Right cardiac atrium (tissue), 5 donors: ENCODE results near the gene ATG4C. TPM values are rescaled to one million over a fixed set of nuclear protein-coding genes. Genes with fewer than 3 reads are reported as not detected.
"Not testable (repeated sequence)": the region's sequence is repeated elsewhere in the genome, so short reads cannot be mapped to it uniquely, and the experiment has no call there.

Experiments
- ATAC-seq, 2 donors: fragments of 200-7000 bp; cut with Tn5 transposase; one replicate each; pipeline versions ENCODE4 v1.8.0 to v1.9.1; 2020; ENCODE audit warnings: moderate library complexity in 2 of 2, mild to moderate bottlenecking in 1 of 2
- DNase-seq, 3 donors: peaks; one replicate each; pipeline ENCODE4 v3.0.0-alpha.2; 2020
- H3K27ac ChIP-seq: one replicate; pipeline ENCODE4 v1.5.1; 2013; ENCODE audit warnings: mild to moderate bottlenecking, low read length, control low read depth, moderate library complexity
- H3K27me3 ChIP-seq: one replicate; pipeline ENCODE4 v1.6.1; 2013; ENCODE audit not compliant: control insufficient read depth, insufficient read depth
- H3K4me1 ChIP-seq: one replicate; pipeline ENCODE4 v1.6.1; 2013; ENCODE audit warnings: low read length; ENCODE audit not compliant: control insufficient read depth, insufficient read depth
- H3K4me3 ChIP-seq: one replicate; pipeline ENCODE4 v1.5.1; 2013; ENCODE audit warnings: low read length, control low read depth
- H3K9me3 ChIP-seq: one replicate; pipeline ENCODE4 v1.6.1; 2013; ENCODE audit warnings: low read length; ENCODE audit not compliant: control insufficient read depth
- WGBS: extraction: QIAGEN DNeasy Blood & Tissue Kit; methylation state at CpG from one replicate; pipeline ENCODE4 v1.1.7; 2013; 5-methylcytosine and 5-hydroxymethylcytosine counted together
- intact Hi-C, 4 donors: fragments of 100-400 bp; cut with DNase I; formaldehyde crosslinking; loops; one replicate each; pipeline versions ENCODE4 v1.11.0 to v1.14.0; 2022 to 2023
- polyA plus RNA-seq: library from polyadenylated mRNA; stranded (reverse); fragments of 200-250 nt; gene quantifications from one replicate; pipeline ENCODE4 v1.2.3, GENCODE V29; 2013
- total RNA-seq, 4 donors: library from RNA; stranded (reverse); fragmentation: NEBNext Ultra II Directional; extraction: Animal tissue kit (Norgen Biotek cat#: 25700); gene quantifications; one replicate each; pipeline ENCODE4 v1.2.1, GENCODE V29; 2021
- donor health status: healthy with polysubstance abuse.
- donor health status: DM: no; HTN: yes; CAD: no.
- donor health status: DM: no; HTN: no; CAD: no.
- donor health status: DM: no; HTN: yes; CAD: no; lungs with severe emphysema.
- donor health status: DM: yes; HTN: yes; CAD: no.

The ATG4C gene
- total and polyA plus RNA-seq, 5 donors = 5.1 to 12.6 (median 11.1) TPM

- ATAC-seq = no peak
These were observed 26.7 kb downstream of the ATG4C start for GRCh38 chr1:62810420-62811274.

DNA sequence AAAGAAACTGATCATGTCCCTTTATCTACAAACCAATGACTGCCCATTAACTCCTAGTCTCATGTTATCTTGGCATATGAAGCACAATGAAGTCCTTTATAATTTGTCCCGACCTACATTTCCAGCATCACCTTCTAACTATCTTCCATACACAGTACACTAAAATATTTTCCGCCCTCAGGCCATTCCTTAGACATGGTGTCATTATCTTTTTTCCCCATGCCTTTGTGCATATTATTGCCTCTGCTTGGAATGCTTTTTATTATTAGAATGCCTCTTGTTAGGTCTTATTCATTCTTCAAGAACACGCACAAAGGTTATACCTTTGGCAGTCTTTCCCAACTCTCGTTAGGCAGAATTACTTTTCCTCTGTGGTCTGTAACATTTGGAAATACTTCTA, 39.6 kb downstream of the ATG4C start:
- ATAC-seq (no peak), DNase-seq (no peak)
- no peak overlapping the region for H3K27ac ChIP-seq
- no peaks in the 10 kb centered on the region for H3K9me3 ChIP-seq
- intact Hi-C loops = no loop called here
- 79% methylated on average over 4 of the region's 4 CpGs for WGBS
- no peaks in the 10 kb centered on the region for H3K4me1 ChIP-seq
- H3K4me3 ChIP-seq = no peak overlapping the region
- no peaks in the 10 kb centered on the region for H3K27me3 ChIP-seq

More at GRCh38 chr1:62810420-62811274, 26.7 kb downstream of the ATG4C start:
- Histone ChIP-seq H3K27me3 (no peaks in the 10 kb centered on the region), H3K27ac (no peak overlapping the region), H3K4me1 (no peaks in the 10 kb centered on the region), H3K4me3 (no peak overlapping the region), H3K9me3 (no peaks in the 10 kb centered on the region)
- no peak for DNase-seq
- 88% methylated on average over 6 of the region's 6 CpGs for WGBS
- intact Hi-C loops = no loop called here

- Histone ChIP-seq H3K27ac (no peak overlapping the region), H3K9me3 (no peaks in the 10 kb centered on the region), H3K4me3 (no peak overlapping the region), H3K27me3 (no peaks in the 10 kb centered on the region), H3K4me1 (no peaks in the 10 kb centered on the region)
- ATAC-seq (no peak), DNase-seq (no peak)
- 96% methylated on average over 2 of the region's 2 CpGs for WGBS
- intact Hi-C loops = no loop called here
These were observed 43.0 kb downstream of the ATG4C start for GRCh38 chr1:62826901-62827300.

GRCh38 chr1:62827786-62828185, 43.9 kb downstream of the ATG4C start:
- H3K4me1 ChIP-seq, H3K4me3 ChIP-seq, ATAC-seq, DNase-seq, H3K9me3 ChIP-seq, H3K27ac ChIP-seq, H3K27me3 ChIP-seq, intact Hi-C loops: not testable (repeated sequence)
- WGBS = 98% methylated on average over 2 of the region's 2 CpGs

DNA sequence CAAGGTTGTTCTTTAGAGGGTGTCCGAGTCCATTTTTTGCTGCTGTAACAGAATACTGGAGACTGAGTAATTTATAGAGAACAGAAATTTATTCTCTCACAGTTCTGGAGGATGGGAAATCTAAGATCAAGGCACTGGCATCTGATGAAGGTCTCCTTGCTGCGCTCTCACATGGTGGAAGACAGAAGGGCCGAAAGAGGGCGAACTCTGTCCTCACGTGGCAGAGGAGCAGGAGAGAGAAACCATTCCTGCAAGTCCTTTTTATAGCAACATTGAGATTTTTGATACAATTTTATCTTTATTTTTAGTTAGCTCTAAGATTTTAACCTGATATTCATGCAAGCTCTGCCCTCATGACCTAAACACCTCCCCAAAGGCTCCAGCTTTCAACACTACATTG, 48.3 kb downstream of the ATG4C start:
- intact Hi-C loops = no loop called here
- Histone ChIP-seq H3K27me3 (no peaks in the 10 kb centered on the region), H3K4me3 (no peak overlapping the region), H3K9me3 (no peaks in the 10 kb centered on the region), H3K4me1 (no peaks in the 10 kb centered on the region), H3K27ac (no peak overlapping the region)
- ATAC-seq (no peak), DNase-seq (no peak)
- WGBS = 70% methylated on average over 5 of the region's 5 CpGs

- no peak overlapping the region for H3K27ac ChIP-seq
- H3K4me3 ChIP-seq = no peak overlapping the region
- H3K9me3 ChIP-seq = no peaks in the 10 kb centered on the region
- no peaks in the 10 kb centered on the region for H3K27me3 ChIP-seq
- no peak for ATAC-seq
- 97% methylated on average over 4 of the region's 4 CpGs for WGBS
- DNase-seq = no peak
- no peaks in the 10 kb centered on the region for H3K4me1 ChIP-seq
- intact Hi-C loops = no loop called here
These were observed 49.6 kb downstream of the ATG4C start for GRCh38 chr1:62833529-62833928.

DNA sequence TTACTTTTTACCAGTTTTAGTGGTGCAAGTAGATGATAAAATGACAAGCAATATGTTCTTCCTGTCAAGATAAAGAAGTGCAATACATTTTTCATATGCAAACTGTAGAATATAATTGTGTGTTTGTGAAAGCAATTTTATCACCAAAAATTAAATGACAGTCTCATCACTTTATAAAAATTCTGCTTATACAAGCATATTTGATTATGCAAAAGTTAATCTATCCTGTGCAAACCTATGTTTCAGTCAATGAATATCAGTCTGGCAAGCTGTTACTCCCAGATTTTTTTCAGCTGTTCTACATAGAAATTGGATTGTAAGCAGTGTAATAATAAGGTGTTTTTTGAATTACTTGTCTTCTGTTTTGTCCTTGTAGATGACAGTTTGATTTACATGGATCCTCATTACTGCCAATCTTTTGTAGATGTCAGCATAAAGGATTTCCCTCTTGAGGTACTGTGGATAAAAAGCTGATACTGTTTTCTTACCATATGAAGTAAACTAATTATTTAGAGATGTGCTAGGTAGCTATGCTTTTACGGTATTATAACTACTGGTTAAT, 50.5 kb downstream of the ATG4C start:
- Histone ChIP-seq H3K4me1 (no peaks in the 10 kb centered on the region), H3K27ac (no peak overlapping the region), H3K27me3 (no peaks in the 10 kb centered on the region), H3K9me3 (no peaks in the 10 kb centered on the region), H3K4me3 (no peak overlapping the region)
- no peak for DNase-seq
- no peak for ATAC-seq
- intact Hi-C loops = no loop called here
- WGBS = 99% methylated on average over 1 of the region's 1 CpG

DNA sequence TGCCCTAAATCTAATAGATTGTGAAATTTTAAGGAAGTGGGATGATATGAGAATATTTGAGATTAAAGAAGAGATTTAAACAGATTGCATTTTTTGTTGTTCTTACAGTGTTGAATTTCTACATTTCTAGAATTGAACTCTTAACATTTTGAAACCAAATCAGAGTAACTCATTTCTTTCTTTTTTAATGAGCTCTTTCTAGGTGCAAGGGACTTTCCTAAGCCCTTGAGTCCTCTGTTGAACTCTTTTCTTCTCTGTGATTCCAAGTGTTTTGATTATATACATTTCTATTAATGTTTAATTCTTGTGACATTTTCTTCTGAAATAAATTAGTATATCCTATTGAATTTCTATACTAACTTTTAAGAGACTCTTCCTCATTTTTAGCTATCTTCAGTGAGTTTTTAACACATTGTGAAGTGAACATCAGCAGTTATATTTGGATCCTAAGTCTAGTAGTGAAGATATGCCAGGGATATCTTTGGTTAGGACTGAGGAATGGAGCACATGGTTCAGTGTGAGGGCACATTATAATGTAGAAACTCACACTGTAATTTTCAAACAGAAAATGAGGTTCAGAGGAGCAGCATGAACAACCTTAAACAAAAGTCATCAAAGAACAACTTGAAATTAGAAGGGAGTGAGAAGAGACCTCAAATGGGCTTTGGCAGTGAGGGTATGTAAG, 53.1 kb downstream of the ATG4C start:
- intact Hi-C loops = no loop called here
- no peak overlapping the region for H3K27ac ChIP-seq
- no peak for ATAC-seq

GRCh38 chr1:62840555-62840954, 56.6 kb downstream of the ATG4C start:
- intact Hi-C loops = loop anchor here in 1 of 4 donors (5.0 kb wide), 1 partner anchor 602 kb away; no protein-coding TSS in a partner anchor
- DNase-seq = no peak
- Histone ChIP-seq H3K27ac (no peak overlapping the region), H3K27me3 (no peaks in the 10 kb centered on the region), H3K9me3 (no peaks in the 10 kb centered on the region), H3K4me3 (no peak overlapping the region), H3K4me1 (no peaks in the 10 kb centered on the region)
- no peak for ATAC-seq
- WGBS = 97% methylated on average over 1 of the region's 1 CpG

More for the DNA sequence above, 53.1 kb downstream of the ATG4C start:
- Histone ChIP-seq H3K9me3 (no peaks in the 10 kb centered on the region), H3K27me3 (no peaks in the 10 kb centered on the region), H3K4me1 (no peaks in the 10 kb centered on the region), H3K4me3 (no peak overlapping the region)
- DNase-seq = no peak

- DNase-seq (no peak), ATAC-seq (peak; percentile 36 to 53)
- intact Hi-C loops = loop anchor here in 1 of 4 donors (5.0 kb wide), 1 partner anchor 601 kb away; no protein-coding TSS in a partner anchor
- H3K9me3 ChIP-seq = no peaks in the 10 kb centered on the region
- H3K4me3 ChIP-seq = no peak overlapping the region
- H3K27me3 ChIP-seq = no peaks in the 10 kb centered on the region
- H3K4me1 ChIP-seq = no peaks in the 10 kb centered on the region
- H3K27ac ChIP-seq = no peak overlapping the region
- 1% methylated on average over 3 of the region's 3 CpGs for WGBS
These were observed 57.7 kb downstream of the ATG4C start for GRCh38 chr1:62841587-62842169.

GRCh38 chr1:62844030-62844429, 60.1 kb downstream of the ATG4C start:
- no peaks in the 10 kb centered on the region for H3K4me1 ChIP-seq
- H3K4me3 ChIP-seq = no peak overlapping the region
- no peaks in the 10 kb centered on the region for H3K27me3 ChIP-seq
- DNase-seq (no peak), ATAC-seq (no peak)
- no peaks in the 10 kb centered on the region for H3K9me3 ChIP-seq
- no peak overlapping the region for H3K27ac ChIP-seq
- intact Hi-C loops = loop anchor here in 1 of 4 donors (5.0 kb wide), 1 partner anchor 598 kb away; no protein-coding TSS in a partner anchor
